IMR-90 (cell line): ENCODE data around the gene VIT. TPM values are rescaled to one million over a fixed set of nuclear protein-coding genes. Genes with fewer than 3 reads are reported as not detected.

Experiments used
- ATAC-seq: fragments of 200-7000 bp; cut with Tn5 transposase; 2 replicates; pipeline ENCODE4 v1.9.1; 2020; ENCODE audit warnings: low read depth, mild to moderate bottlenecking, moderate library complexity
- BruUV-seq: library from RNA; stranded (reverse); fragments of 400-500 nt; replicated peaks from 2 replicates; lab custom pipeline; 2021; lab: Mats Ljungman, UMichigan
- CTCF ChIA-PET: fragments of 300-600 bp; formaldehyde crosslinking; extraction: SDS; loops from one replicate; lab custom pipeline; 2021; ENCODE audit warnings: antibody characterized with exemption; lab: Yijun Ruan, JAX
- POLR2A ChIA-PET: fragments of 300-600 bp; sonication (Branson Sonifier 250); formaldehyde crosslinking; loops from one replicate; lab custom pipeline; 2022; ENCODE audit warnings: antibody characterized with exemption; ENCODE audit not compliant: unreplicated experiment; lab: Charles Lee
- DNase-seq: peaks from one replicate; pipeline ENCODE4 v3.0.0; 2013
- H2AFZ ChIP-seq: replicated peaks from 2 replicates; pipeline ENCODE3; 2013; ENCODE audit warnings: low read length, mild to moderate bottlenecking; ENCODE audit not compliant: poor library complexity
- H2AK5ac ChIP-seq: 2 replicates; pipeline ENCODE4 v1.6.1; 2013; ENCODE audit warnings: low read depth, low read length, inconsistent platforms
- H2AK9ac ChIP-seq: replicated peaks from 2 replicates; pipeline ENCODE3; 2013; ENCODE audit warnings: mild to moderate bottlenecking, low read depth, low read length, moderate library complexity; ENCODE audit not compliant: poor library complexity
- H2BK120ac ChIP-seq: 2 replicates; pipeline ENCODE4 v1.6.1; 2013; ENCODE audit warnings: low read depth, low read length, inconsistent platforms
- H2BK15ac ChIP-seq: 3 replicates; pipeline ENCODE4 v1.6.1; 2013; ENCODE audit warnings: low read depth, low read length, inconsistent platforms
- H2BK20ac ChIP-seq: 2 replicates; pipeline ENCODE4 v1.6.1; 2013; ENCODE audit warnings: low read depth, mild to moderate bottlenecking, inconsistent platforms, low read length, moderate library complexity
- H2BK5ac ChIP-seq: 2 replicates; pipeline ENCODE4 v1.6.1; 2013; ENCODE audit warnings: mild to moderate bottlenecking, low read depth, low read length, inconsistent platforms; ENCODE audit not compliant: poor library complexity, severe bottlenecking
- H3K14ac ChIP-seq: replicated peaks from 2 replicates; pipeline ENCODE4 v1.6.1; 2013; ENCODE audit warnings: low read depth, low read length, inconsistent platforms
- H3K18ac ChIP-seq: 2 replicates; pipeline ENCODE4 v1.6.1; 2013; ENCODE audit warnings: low read depth, low read length, control low read depth
- H3K23ac ChIP-seq: 2 replicates; pipeline ENCODE4 v1.6.1; 2013; ENCODE audit warnings: low read depth, low read length, inconsistent platforms
- H3K27ac ChIP-seq: 2 replicates; pipeline ENCODE4 v1.5.1; 2013; ENCODE audit warnings: mild to moderate bottlenecking, control low read depth, low read length; ENCODE audit not compliant: insufficient read depth
- H3K27me3 ChIP-seq: 2 replicates; pipeline ENCODE4 v1.6.1; 2013; ENCODE audit warnings: low read length; ENCODE audit not compliant: control insufficient read depth, insufficient read depth
- H3K36me3 ChIP-seq: 2 replicates; pipeline ENCODE4 v1.6.1; 2013; ENCODE audit warnings: low read length, mixed read lengths; ENCODE audit not compliant: control insufficient read depth, insufficient read depth
- H3K4ac ChIP-seq: 2 replicates; pipeline ENCODE4 v1.6.1; 2013; ENCODE audit warnings: low read depth, low read length, inconsistent platforms
- H3K4me1 ChIP-seq: 2 replicates; pipeline ENCODE4 v1.6.1; 2013; ENCODE audit warnings: low read length, mixed read lengths; ENCODE audit not compliant: control insufficient read depth, insufficient read depth
- H3K4me2 ChIP-seq: 2 replicates; pipeline ENCODE4 v1.6.1; 2013; ENCODE audit warnings: low read depth, mild to moderate bottlenecking, control low read depth, low read length, moderate library complexity
- H3K4me3 ChIP-seq: 2 replicates; pipeline ENCODE4 v1.5.1; 2013; ENCODE audit warnings: low read depth, mild to moderate bottlenecking, control low read depth, low read length, moderate library complexity; ENCODE audit not compliant: insufficient read depth
- H3K56ac ChIP-seq: 2 replicates; pipeline ENCODE4 v1.6.1; 2013; ENCODE audit warnings: low read length, inconsistent platforms; ENCODE audit not compliant: insufficient read depth; ENCODE audit errors: extremely low read depth
- H3K79me1 ChIP-seq, 2 experiments: 2 replicates each; pipeline ENCODE4 v1.6.1; 2013; ENCODE audit warnings: low read length in 2 of 2, inconsistent platforms in 1 of 2, low read depth in 1 of 2
- H3K9ac ChIP-seq: 2 replicates; pipeline ENCODE4 v1.6.1; 2013; ENCODE audit warnings: low read depth, low read length, control low read depth
- H3K9me1 ChIP-seq: 2 replicates; pipeline ENCODE4 v1.6.1; 2013; ENCODE audit warnings: low read length, inconsistent platforms; ENCODE audit not compliant: insufficient read depth
- H3K9me3 ChIP-seq: 2 replicates; pipeline ENCODE4 v1.6.1; 2013; ENCODE audit warnings: low read length; ENCODE audit not compliant: control insufficient read depth, insufficient read depth
- H4K20me1 ChIP-seq: 2 replicates; pipeline ENCODE4 v1.6.1; 2013; ENCODE audit warnings: low read length, inconsistent platforms; ENCODE audit not compliant: insufficient read depth
- H4K5ac ChIP-seq: 2 replicates; pipeline ENCODE4 v1.6.1; 2013; ENCODE audit warnings: mild to moderate bottlenecking, low read depth, low read length, control low read depth
- H4K8ac ChIP-seq, 2 experiments: 2 replicates each; pipeline ENCODE4 v1.6.1; 2013; ENCODE audit warnings: low read depth in 2 of 2, low read length in 2 of 2, control low read depth in 1 of 2, inconsistent platforms in 1 of 2
- H4K91ac ChIP-seq: 2 replicates; pipeline ENCODE4 v1.6.1; 2013; ENCODE audit warnings: low read depth, low read length, inconsistent platforms; ENCODE audit not compliant: insufficient read depth
- BHLHE40 ChIP-seq: fragments of 150-350 bp; IDR thresholded peaks from 2 replicates; pipeline ENCODE4 v1.6.1; 2016; ENCODE audit warnings: mild to moderate bottlenecking, low read depth, low read length
- CTCF ChIP-seq: conservative IDR thresholded peaks from 2 replicates; pipeline ENCODE4 v1.5.1; 2012; ENCODE audit warnings: mild to moderate bottlenecking, low read depth, low read length, improper control_type of control experiment
- ELK1 ChIP-seq: fragments of 150-350 bp; IDR thresholded peaks from 2 replicates; pipeline ENCODE4 v1.6.1; 2016; ENCODE audit warnings: low read depth, mild to moderate bottlenecking, low read length, moderate library complexity, borderline replicate concordance
- MAFK ChIP-seq: IDR thresholded peaks from 2 replicates; pipeline ENCODE4 v1.6.1; 2012; ENCODE audit warnings: low read depth, low read length, improper control_type of control experiment
- MXI1 ChIP-seq: IDR thresholded peaks from 2 replicates; pipeline ENCODE4 v1.6.1; 2012; ENCODE audit warnings: low read depth, mild to moderate bottlenecking, low read length, moderate library complexity, borderline replicate concordance
- NFE2L2 ChIP-seq: fragments of 150-350 bp; IDR thresholded peaks from 2 replicates; pipeline ENCODE4 v1.6.1; 2016; ENCODE audit warnings: low read depth, mild to moderate bottlenecking, low read length
- RAD21 ChIP-seq: IDR thresholded peaks from 2 replicates; pipeline ENCODE4 v1.6.1; 2012; ENCODE audit warnings: low read length, improper control_type of control experiment
- RFX5 ChIP-seq: IDR thresholded peaks from 2 replicates; pipeline ENCODE4 v1.8.0; 2012; ENCODE audit warnings: low read depth, mild to moderate bottlenecking, low read length, moderate library complexity
- USF2 ChIP-seq: fragments of 150-350 bp; IDR thresholded peaks from 2 replicates; pipeline ENCODE4 v1.6.1; 2017; ENCODE audit warnings: mild to moderate bottlenecking, antibody characterized with exemption, low read length, low read depth
- WGBS, 2 experiments: methylation state at CpG; one replicate each; pipeline versions ENCODE4 v1.1.5 to v1.1.7; 2013; ENCODE audit warnings: missing lambda C conversion rate in 2 of 2; ENCODE audit not compliant: insufficient read length in 1 of 2; ENCODE audit errors: extremely low coverage in 2 of 2; 5-methylcytosine and 5-hydroxymethylcytosine counted together
- dilution Hi-C: fragments of 300-500 bp; cut with HindIII; formaldehyde crosslinking; loops from one replicate; pipeline ENCODE4 v1.14.3; 2018; ENCODE audit warnings: low sequenced_read_pairs; ENCODE audit not compliant: unreplicated experiment
- in situ Hi-C: fragments of 300-500 bp; cut with MboI; formaldehyde crosslinking; loops from 3 replicates; pipeline ENCODE4 v1.14.3; 2019; ENCODE audit warnings: low sequenced_read_pairs, inconsistent platforms, mixed read lengths
- intact Hi-C: fragments of 100-400 bp; cut with micrococcal nuclease; formaldehyde crosslinking; loops from 2 replicates; pipeline ENCODE4 v1.10.0; 2022
- polyA plus RNA-seq, 3 experiments: library from polyadenylated mRNA; depleted of rRNA; stranded (reverse); fragments of >200 nt; gene quantifications; 2 replicates each; pipeline ENCODE4 v1.2.3, GENCODE V29; 2012; ENCODE audit warnings: low replicate concordance in 1 of 3
- total RNA-seq: library from RNA; depleted of rRNA; stranded (reverse); fragments of >200 nt; gene quantifications from 2 replicates; pipeline ENCODE4 v1.2.3, GENCODE V29; 2012

The VIT gene
- total and polyA plus RNA-seq, 2 of the 4 experiments (the other 2 are of a cell fraction) = under 0.01 TPM; not detected in 1

GRCh38 chr2:36658277-36658748, 38.2 kb upstream of the VIT start:
- no peak overlapping the region for H2BK15ac ChIP-seq
- H3K9ac ChIP-seq = no peak overlapping the region
- no peak overlapping the region for H2BK120ac ChIP-seq
- no peak overlapping the region for H3K23ac ChIP-seq
- H3K27me3 ChIP-seq = no peaks in the 10 kb centered on the region
- ChIA-PET CTCF (no interaction called here), POLR2A (no interaction called here)
- H3K9me3 ChIP-seq = no peaks in the 10 kb centered on the region
- no peak overlapping the region for H3K14ac ChIP-seq
- H3K4me3 ChIP-seq = no peak overlapping the region
- H2AFZ ChIP-seq = no peak overlapping the region
- ATAC-seq (no peak), DNase-seq (no peak)
- H4K91ac ChIP-seq = no peak overlapping the region
- H3K79me1 ChIP-seq = no peaks in the 10 kb centered on the region
- no TSS peak for BruUV-seq
- no peak overlapping the region for H2AK9ac ChIP-seq
- peaks cover 4% of the 10 kb centered on the region for H3K4me1 ChIP-seq
- in situ Hi-C loops = no loop called here
- H3K9me1 ChIP-seq = no peaks in the 10 kb centered on the region
- intact Hi-C loops = no loop called here
- H2BK20ac ChIP-seq = no peak overlapping the region
- TF ChIP-seq MXI1 = no peak
- no peak for TF ChIP-seq NFE2L2
- TF ChIP-seq RAD21 = no peak
- TF ChIP-seq USF2 = no peak
- no peak for TF ChIP-seq BHLHE40
- no peak for TF ChIP-seq MAFK
- no peak for TF ChIP-seq ELK1
- no peak for TF ChIP-seq CTCF
- no peak for TF ChIP-seq RFX5
- peak overlapping the region; percentile 44; the same call in 1 of the 2 replicates for H2AK5ac ChIP-seq
- no peak overlapping the region for H2BK5ac ChIP-seq
- no peak overlapping the region for H3K4me2 ChIP-seq
- H3K27ac ChIP-seq = no peak overlapping the region
- no peaks in the 10 kb centered on the region for H4K20me1 ChIP-seq
- no peaks in the 10 kb centered on the region for H3K36me3 ChIP-seq
- no peak overlapping the region for H3K4ac ChIP-seq
- H4K8ac ChIP-seq = no peak overlapping the region
- dilution Hi-C loops = no loop called here
- WGBS, 2 experiments = no CpG with 5 or more reads among the region's 1 CpG
- H4K5ac ChIP-seq = no peak overlapping the region
- H3K18ac ChIP-seq = no peak overlapping the region
- no peak overlapping the region for H3K56ac ChIP-seq
